Uterus (tissue), 4 donors: ENCODE results near the gene ZC3H12A. TPM values are rescaled to one million over a fixed set of nuclear protein-coding genes. Genes with fewer than 3 reads are reported as not detected.

ENCODE experiments used
- DNase-seq, 2 donors: peaks; one replicate each; pipeline ENCODE4 v3.0.0-alpha.2; 2019 to 2020
- H3K27ac ChIP-seq, 2 donors: fragments of 200-600 bp; sonication (generic); 1 replicate in 1 of 2; 2 replicates in 1 of 2; pipeline ENCODE4 v1.5.1; 2016 to 2018
- H3K27me3 ChIP-seq, 2 donors: fragments of 200-600 bp; sonication (generic); one replicate each; pipeline ENCODE4 v1.5.1; 2018 to 2019; ENCODE audit warnings: control low read depth in 1 of 2
- H3K36me3 ChIP-seq, 2 donors: fragments of 200-600 bp; sonication (generic); one replicate each; pipeline ENCODE4 v1.5.1; 2019; ENCODE audit warnings: control low read depth in 1 of 2
- H3K4me1 ChIP-seq, 2 donors: fragments of 200-600 bp; sonication (generic); one replicate each; pipeline ENCODE4 v1.5.1; 2018 to 2019; ENCODE audit warnings: control low read depth in 1 of 2
- H3K4me3 ChIP-seq, 2 donors: fragments of 200-600 bp; sonication (generic); 1 replicate in 1 of 2; 2 replicates in 1 of 2; pipeline ENCODE4 v1.5.1; 2018 to 2019; ENCODE audit warnings: mild to moderate bottlenecking in 1 of 2
- H3K9me3 ChIP-seq, 2 donors: fragments of 200-600 bp; sonication (generic); one replicate each; pipeline ENCODE4 v1.5.1; 2019; ENCODE audit warnings: control low read depth in 1 of 2
- CTCF ChIP-seq, 4 experiments: fragments of 200-600 bp in 2 of 4; fragments of 450-650 bp in 2 of 4; sonication (generic) in 2 of 4; IDR thresholded peaks; one replicate each; pipeline ENCODE4 v1.5.1; 2016 to 2019; ENCODE audit warnings: antibody characterized with exemption in 4 of 4, mild to moderate bottlenecking in 2 of 4, moderate library complexity in 1 of 4
- POLR2A ChIP-seq, 2 donors: fragments of 450-650 bp; IDR thresholded peaks; one replicate each; pipeline ENCODE4 v1.6.1; 2016; ENCODE audit warnings: antibody characterized with exemption in 2 of 2, mild to moderate bottlenecking in 1 of 2, moderate library complexity in 1 of 2
- intact Hi-C: fragments of 100-400 bp; cut with DNase I; formaldehyde crosslinking; loops from one replicate; pipeline ENCODE4 v1.15.1; 2023; ENCODE audit warnings: low total_unique reads
- total RNA-seq, 4 donors: library from RNA; depleted of rRNA in 3 of 4; stranded (reverse); fragments of >200 nt in 3 of 4; gene quantifications; one replicate each; pipeline versions ENCODE4 v1.1.0 to v1.2.4, GENCODE V29; 2014 to 2023
- donor health status: DM: yes; HTN: yes; CAD: no.

Gene ZC3H12A
- total RNA-seq, 4 donors from 2014 or later: 2.5 to 11.5 (median 8.5) TPM

GRCh38 chr1:37446874-37447273 lies 27.5 kb upstream of the ZC3H12A start:
- Histone ChIP-seq H3K4me1 (no peaks in the 10 kb centered on the region), H3K36me3 (no peaks in the 10 kb centered on the region), H3K27ac (no peak overlapping the region), H3K9me3 (no peaks in the 10 kb centered on the region), H3K27me3 (peaks cover 0 to 9% of the 10 kb centered on the region in 2 donors), H3K4me3 (no peak overlapping the region)
- TF ChIP-seq CTCF (IDR thresholded peaks at IDR 0.05) (no peak), POLR2A (IDR thresholded peaks at IDR 0.05) (no peak)
- DNase-seq: no peak
- intact Hi-C loops: no loop called here

- H3K4me3 ChIP-seq: no peak overlapping the region
- intact Hi-C loops: no loop called here
- no peaks in the 10 kb centered on the region for H3K36me3 ChIP-seq
- peaks cover 0 to 9% of the 10 kb centered on the region in 2 donors for H3K27me3 ChIP-seq
- H3K9me3 ChIP-seq: no peaks in the 10 kb centered on the region
- no peak for TF ChIP-seq POLR2A (IDR thresholded peaks at IDR 0.05)
- no peak for TF ChIP-seq CTCF (IDR thresholded peaks at IDR 0.05)
- H3K4me1 ChIP-seq: no peaks in the 10 kb centered on the region
- H3K27ac ChIP-seq: no peak overlapping the region
- no peak for DNase-seq
Observed at GRCh38 chr1:37448185-37448584, 26.2 kb upstream of the ZC3H12A start.

- intact Hi-C loops: no loop called here
- DNase-seq: no peak
- H3K36me3 ChIP-seq: no peaks in the 10 kb centered on the region
- TF ChIP-seq CTCF (IDR thresholded peaks at IDR 0.05): no peak
- no peak for TF ChIP-seq POLR2A (IDR thresholded peaks at IDR 0.05)
- no peaks in the 10 kb centered on the region for H3K9me3 ChIP-seq
- H3K4me3 ChIP-seq: no peak overlapping the region
- H3K4me1 ChIP-seq: no peaks in the 10 kb centered on the region
- no peak overlapping the region for H3K27ac ChIP-seq
- peaks cover 0 to 9% of the 10 kb centered on the region in 2 donors for H3K27me3 ChIP-seq
Observed at GRCh38 chr1:37448691-37449417, 25.5 kb upstream of the ZC3H12A start.

GRCh38 chr1:37449936-37450335 lies 24.4 kb upstream of the ZC3H12A start:
- intact Hi-C loops: no loop called here
- Histone ChIP-seq H3K36me3 (no peaks in the 10 kb centered on the region), H3K27me3 (peaks cover 0 to 9% of the 10 kb centered on the region in 2 donors), H3K4me3 (no peak overlapping the region), H3K27ac (no peak overlapping the region), H3K4me1 (no peaks in the 10 kb centered on the region), H3K9me3 (no peaks in the 10 kb centered on the region)
- TF ChIP-seq CTCF (IDR thresholded peaks at IDR 0.05): no peak
- TF ChIP-seq POLR2A (IDR thresholded peaks at IDR 0.05): no peak
- no peak for DNase-seq

- Histone ChIP-seq H3K27me3 (peaks cover 0 to 9% of the 10 kb centered on the region in 2 donors), H3K9me3 (no peaks in the 10 kb centered on the region), H3K4me1 (no peaks in the 10 kb centered on the region), H3K4me3 (no peak overlapping the region), H3K36me3 (no peaks in the 10 kb centered on the region), H3K27ac (no peak overlapping the region)
- intact Hi-C loops: no loop called here
- TF ChIP-seq POLR2A (IDR thresholded peaks at IDR 0.05): no peak
- no peak for TF ChIP-seq CTCF (IDR thresholded peaks at IDR 0.05)
- DNase-seq: no peak
Observed at GRCh38 chr1:37452416-37452815, 22.0 kb upstream of the ZC3H12A start.
